ENCODE measurements around the gene LAMTOR4.

The LAMTOR4 gene

GRCh38 chr7:100155553-100156317 is 7.0 kb downstream of the LAMTOR4 start:
- Histone ChIP-seq H3K27ac (ENCODE audit: low read depth, low read length) (no peak overlapping the region), H3K27me3 (ENCODE audit: control insufficient read depth, insufficient read depth, low read length) (no peaks in the 10 kb centered on the region), H3K4me1 (ENCODE audit: control insufficient read depth, insufficient read depth, low read length) (peaks cover 13% of the 10 kb centered on the region), H3K36me3 (ENCODE audit: control insufficient read depth, insufficient read depth, low read length) (peaks cover 54% of the 10 kb centered on the region), H3K4me3 (ENCODE audit: low read depth, low read length) (no peak overlapping the region), H3K9ac (ENCODE audit: low read depth, low read length) (no peak overlapping the region), H3K9me3 (ENCODE audit: control insufficient read depth, insufficient read depth, low read length) (no peaks in the 10 kb centered on the region)

- Histone ChIP-seq H3K9me3 (ENCODE audit: control insufficient read depth, insufficient read depth, low read length) (no peaks in the 10 kb centered on the region), H3K4me3 (ENCODE audit: low read depth, low read length) (0 out of 2 replicates have a peak overlapping the region, but pooled peaks have one; percentile 81), H3K36me3 (ENCODE audit: control insufficient read depth, insufficient read depth, low read length) (peaks cover 53% of the 10 kb centered on the region), H3K27ac (ENCODE audit: low read depth, low read length) (peak overlapping the region; percentile 84), H3K4me1 (ENCODE audit: control insufficient read depth, insufficient read depth, low read length) (peaks cover 13% of the 10 kb centered on the region), H3K9ac (ENCODE audit: low read depth, low read length) (no peak overlapping the region), H3K27me3 (ENCODE audit: control insufficient read depth, insufficient read depth, low read length) (no peaks in the 10 kb centered on the region)
Observed at GRCh38 chr7:100156331-100157068, 7.8 kb downstream of the LAMTOR4 start.

GRCh38 chr7:100157069-100157333 is 8.3 kb downstream of the LAMTOR4 start:
- no peak overlapping the region for H3K9ac ChIP-seq (ENCODE audit: low read depth, low read length)
- H3K4me1 ChIP-seq (ENCODE audit: control insufficient read depth, insufficient read depth, low read length), result peaks cover 13% of the 10 kb centered on the region
- peaks cover 48% of the 10 kb centered on the region for H3K36me3 ChIP-seq (ENCODE audit: control insufficient read depth, insufficient read depth, low read length)
- no peaks in the 10 kb centered on the region for H3K9me3 ChIP-seq (ENCODE audit: control insufficient read depth, insufficient read depth, low read length)
- H3K27me3 ChIP-seq (ENCODE audit: control insufficient read depth, insufficient read depth, low read length), result no peaks in the 10 kb centered on the region
- H3K27ac ChIP-seq (ENCODE audit: low read depth, low read length), result peak overlapping the region; percentile 84
- peak overlapping the region; percentile 81; the same call in 1 of the 2 replicates for H3K4me3 ChIP-seq (ENCODE audit: low read depth, low read length)

GRCh38 chr7:100157334-100158228 is 8.9 kb downstream of the LAMTOR4 start:
- peaks cover 13% of the 10 kb centered on the region for H3K4me1 ChIP-seq (ENCODE audit: control insufficient read depth, insufficient read depth, low read length)
- no peaks in the 10 kb centered on the region for H3K27me3 ChIP-seq (ENCODE audit: control insufficient read depth, insufficient read depth, low read length)
- peak overlapping the region; percentile 84 for H3K27ac ChIP-seq (ENCODE audit: low read depth, low read length)
- H3K4me3 ChIP-seq (ENCODE audit: low read depth, low read length), result peak overlapping the region; percentile 81
- H3K9ac ChIP-seq (ENCODE audit: low read depth, low read length), result peak overlapping the region; percentile 74; the same call in 1 of the 2 replicates
- no peaks in the 10 kb centered on the region for H3K9me3 ChIP-seq (ENCODE audit: control insufficient read depth, insufficient read depth, low read length)
- H3K36me3 ChIP-seq (ENCODE audit: control insufficient read depth, insufficient read depth, low read length), result peaks cover 43% of the 10 kb centered on the region

GRCh38 chr7:100158229-100159098 is 9.7 kb downstream of the LAMTOR4 start, which contains the start of gene TRAPPC14:
TRAPPC14 (minus strand) TSS chr7:100158723; CDS start chr7:100158499, 224 bp downstream.
- peak within 1 kb of the TSS; percentile 84 for H3K27ac ChIP-seq (ENCODE audit: low read depth, low read length)
- H3K4me1 ChIP-seq (ENCODE audit: control insufficient read depth, insufficient read depth, low read length), result peaks cover 20% of the 10 kb centered on the region
- H3K36me3 ChIP-seq (ENCODE audit: control insufficient read depth, insufficient read depth, low read length), result peaks cover 34% of the 10 kb centered on the region

GRCh38 chr7:100159099-100159623 is 10.4 kb downstream of the LAMTOR4 start:
- Histone ChIP-seq H3K4me3 (ENCODE audit: low read depth, low read length) (peak overlapping the region; percentile 81), H3K9me3 (ENCODE audit: control insufficient read depth, insufficient read depth, low read length) (no peaks in the 10 kb centered on the region), H3K27me3 (ENCODE audit: control insufficient read depth, insufficient read depth, low read length) (no peaks in the 10 kb centered on the region), H3K4me1 (ENCODE audit: control insufficient read depth, insufficient read depth, low read length) (peaks cover 20% of the 10 kb centered on the region), H3K9ac (ENCODE audit: low read depth, low read length) (peak overlapping the region; percentile 55; the same call in 1 of the 2 replicates), H3K27ac (ENCODE audit: low read depth, low read length) (peak overlapping the region; percentile 84), H3K36me3 (ENCODE audit: control insufficient read depth, insufficient read depth, low read length) (peaks cover 27% of the 10 kb centered on the region)

More at GRCh38 chr7:100158229-100159098, 9.7 kb downstream of the LAMTOR4 start, which contains the start of gene TRAPPC14:
- no peaks in the 10 kb centered on the region for H3K27me3 ChIP-seq (ENCODE audit: control insufficient read depth, insufficient read depth, low read length)
- H3K9ac ChIP-seq (ENCODE audit: low read depth, low read length), result peak within 1 kb of the TSS; percentile 74
- H3K4me3 ChIP-seq (ENCODE audit: low read depth, low read length), result peak within 1 kb of the TSS; percentile 81
- H3K9me3 ChIP-seq (ENCODE audit: control insufficient read depth, insufficient read depth, low read length), result no peaks in the 10 kb centered on the region

- H3K4me3 ChIP-seq (ENCODE audit: low read depth, low read length), result no peak overlapping the region
- no peaks in the 10 kb centered on the region for H3K27me3 ChIP-seq (ENCODE audit: control insufficient read depth, insufficient read depth, low read length)
- no peak overlapping the region for H3K9ac ChIP-seq (ENCODE audit: low read depth, low read length)
- peaks cover 20% of the 10 kb centered on the region for H3K4me1 ChIP-seq (ENCODE audit: control insufficient read depth, insufficient read depth, low read length)
- peaks cover 21% of the 10 kb centered on the region for H3K36me3 ChIP-seq (ENCODE audit: control insufficient read depth, insufficient read depth, low read length)
- H3K9me3 ChIP-seq (ENCODE audit: control insufficient read depth, insufficient read depth, low read length), result no peaks in the 10 kb centered on the region
- H3K27ac ChIP-seq (ENCODE audit: low read depth, low read length), result no peak overlapping the region
Observed at GRCh38 chr7:100160067-100160466, 11.3 kb downstream of the LAMTOR4 start.

- no peak overlapping the region for H3K27ac ChIP-seq (ENCODE audit: low read depth, low read length)
Observed at GRCh38 chr7:100163006-100163531, 14.4 kb downstream of the LAMTOR4 start.

GRCh38 chr7:100163871-100164270 is 15.2 kb downstream of the LAMTOR4 start:
- Histone ChIP-seq H3K9me3 (ENCODE audit: control insufficient read depth, insufficient read depth, low read length) (no peaks in the 10 kb centered on the region), H3K9ac (ENCODE audit: low read depth, low read length) (no peak overlapping the region), H3K36me3 (ENCODE audit: control insufficient read depth, insufficient read depth, low read length) (no peaks in the 10 kb centered on the region), H3K27me3 (ENCODE audit: control insufficient read depth, insufficient read depth, low read length) (peaks cover 16% of the 10 kb centered on the region), H3K27ac (ENCODE audit: low read depth, low read length) (no peak overlapping the region), H3K4me3 (ENCODE audit: low read depth, low read length) (no peak overlapping the region), H3K4me1 (ENCODE audit: control insufficient read depth, insufficient read depth, low read length) (peaks cover 23% of the 10 kb centered on the region; the same call in 1 of the 2 replicates)

More at GRCh38 chr7:100163006-100163531, 14.4 kb downstream of the LAMTOR4 start:
- no peak overlapping the region for H3K9ac ChIP-seq (ENCODE audit: low read depth, low read length)
- peaks cover 16% of the 10 kb centered on the region for H3K27me3 ChIP-seq (ENCODE audit: control insufficient read depth, insufficient read depth, low read length)
- no peaks in the 10 kb centered on the region for H3K36me3 ChIP-seq (ENCODE audit: control insufficient read depth, insufficient read depth, low read length)
- H3K4me1 ChIP-seq (ENCODE audit: control insufficient read depth, insufficient read depth, low read length), result peaks cover 21% of the 10 kb centered on the region; the same call in 1 of the 2 replicates
- no peak overlapping the region for H3K4me3 ChIP-seq (ENCODE audit: low read depth, low read length)
- no peaks in the 10 kb centered on the region for H3K9me3 ChIP-seq (ENCODE audit: control insufficient read depth, insufficient read depth, low read length)
